ENCODE data around the gene OR2D3.

DNA sequence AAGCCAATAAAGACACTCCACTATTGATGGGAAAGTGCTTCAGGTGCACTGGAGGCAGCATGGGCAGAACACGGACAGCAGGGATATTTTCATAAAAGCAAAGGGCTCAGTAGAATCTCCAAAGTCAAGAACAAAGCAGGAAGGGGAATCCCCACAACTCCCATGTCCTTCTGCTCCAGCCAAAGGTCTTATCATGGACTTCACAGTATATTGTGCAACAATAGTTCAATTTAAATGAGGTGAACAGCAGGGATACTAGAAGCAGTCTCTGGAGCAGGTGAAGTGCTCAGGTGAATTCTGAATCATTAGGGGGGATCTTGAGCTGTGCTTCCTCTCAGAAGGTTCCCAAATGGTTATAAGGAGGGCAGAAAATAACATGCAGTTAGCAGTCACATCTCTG is 21.9 kb upstream of the OR2D3 start:
- TF ChIP-seq, protein P1, sequence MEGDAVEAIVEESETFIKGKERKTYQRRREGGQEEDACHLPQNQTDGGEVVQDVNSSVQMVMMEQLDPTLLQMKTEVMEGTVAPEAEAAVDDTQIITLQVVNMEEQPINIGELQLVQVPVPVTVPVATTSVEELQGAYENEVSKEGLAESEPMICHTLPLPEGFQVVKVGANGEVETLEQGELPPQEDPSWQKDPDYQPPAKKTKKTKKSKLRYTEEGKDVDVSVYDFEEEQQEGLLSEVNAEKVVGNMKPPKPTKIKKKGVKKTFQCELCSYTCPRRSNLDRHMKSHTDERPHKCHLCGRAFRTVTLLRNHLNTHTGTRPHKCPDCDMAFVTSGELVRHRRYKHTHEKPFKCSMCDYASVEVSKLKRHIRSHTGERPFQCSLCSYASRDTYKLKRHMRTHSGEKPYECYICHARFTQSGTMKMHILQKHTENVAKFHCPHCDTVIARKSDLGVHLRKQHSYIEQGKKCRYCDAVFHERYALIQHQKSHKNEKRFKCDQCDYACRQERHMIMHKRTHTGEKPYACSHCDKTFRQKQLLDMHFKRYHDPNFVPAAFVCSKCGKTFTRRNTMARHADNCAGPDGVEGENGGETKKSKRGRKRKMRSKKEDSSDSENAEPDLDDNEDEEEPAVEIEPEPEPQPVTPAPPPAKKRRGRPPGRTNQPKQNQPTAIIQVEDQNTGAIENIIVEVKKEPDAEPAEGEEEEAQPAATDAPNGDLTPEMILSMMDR (IDR thresholded peaks at IDR 0.05), result no peak
- no peak for TF ChIP-seq POLR2A (IDR thresholded peaks at IDR 0.05)

Measured in adrenal gland (tissue), 5 donors.